22Rv1 (cell line): ENCODE data around the gene GLTP.

ENCODE experiments used
- ZFX ChIP-seq: fragments of 450-650 bp; IDR thresholded peaks from 2 replicates; pipeline ENCODE4 v1.6.1; 2017; ENCODE audit warnings: antibody characterized with exemption, borderline replicate concordance
- TF ChIP-seq, protein P1 (sequence below): fragments of 450-650 bp; IDR thresholded peaks from 2 replicates; pipeline ENCODE4 v1.5.1; 2017; ENCODE audit warnings: mild to moderate bottlenecking

DNA sequence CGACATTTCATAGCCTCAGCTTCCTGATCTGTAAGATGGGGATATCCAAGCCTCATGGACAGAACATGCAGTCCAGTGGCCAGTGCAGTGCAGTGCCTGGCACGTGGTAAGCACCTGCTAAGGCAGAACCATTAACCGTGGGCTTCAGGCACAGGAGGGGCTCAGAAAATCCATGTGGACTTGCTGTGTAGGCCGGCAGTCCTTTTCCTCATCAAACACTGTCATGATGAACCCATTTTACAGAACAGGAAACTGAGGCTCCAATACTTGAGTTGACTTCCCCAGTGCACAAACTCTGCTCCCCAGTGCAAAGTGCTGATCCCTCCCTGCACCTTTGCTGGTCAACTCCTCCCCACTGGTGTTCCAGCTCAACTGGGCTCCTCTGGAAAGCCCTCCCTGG, 65.1 kb downstream of the GLTP start:
- TF ChIP-seq, protein P1, sequence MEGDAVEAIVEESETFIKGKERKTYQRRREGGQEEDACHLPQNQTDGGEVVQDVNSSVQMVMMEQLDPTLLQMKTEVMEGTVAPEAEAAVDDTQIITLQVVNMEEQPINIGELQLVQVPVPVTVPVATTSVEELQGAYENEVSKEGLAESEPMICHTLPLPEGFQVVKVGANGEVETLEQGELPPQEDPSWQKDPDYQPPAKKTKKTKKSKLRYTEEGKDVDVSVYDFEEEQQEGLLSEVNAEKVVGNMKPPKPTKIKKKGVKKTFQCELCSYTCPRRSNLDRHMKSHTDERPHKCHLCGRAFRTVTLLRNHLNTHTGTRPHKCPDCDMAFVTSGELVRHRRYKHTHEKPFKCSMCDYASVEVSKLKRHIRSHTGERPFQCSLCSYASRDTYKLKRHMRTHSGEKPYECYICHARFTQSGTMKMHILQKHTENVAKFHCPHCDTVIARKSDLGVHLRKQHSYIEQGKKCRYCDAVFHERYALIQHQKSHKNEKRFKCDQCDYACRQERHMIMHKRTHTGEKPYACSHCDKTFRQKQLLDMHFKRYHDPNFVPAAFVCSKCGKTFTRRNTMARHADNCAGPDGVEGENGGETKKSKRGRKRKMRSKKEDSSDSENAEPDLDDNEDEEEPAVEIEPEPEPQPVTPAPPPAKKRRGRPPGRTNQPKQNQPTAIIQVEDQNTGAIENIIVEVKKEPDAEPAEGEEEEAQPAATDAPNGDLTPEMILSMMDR = no peak
- TF ChIP-seq ZFX = no peak
